Measurements from ENCODE around the gene GAL3ST3. TPM values are rescaled to one million over a fixed set of nuclear protein-coding genes. Genes with fewer than 3 reads are reported as not detected.

GAL3ST3 gene
- total and polyA plus RNA-seq, 2 donors (not counting 1 experiment from before 2014, with no cell fraction given): not detected

- Histone ChIP-seq H4K20me1 (ENCODE audit: control insufficient read depth, insufficient read depth, low read length, poor library complexity, severe bottlenecking) (no peaks in the 10 kb centered on the region), H3K79me2 (ENCODE audit: control insufficient read depth, insufficient read depth, low read length) (no peaks in the 10 kb centered on the region), H3K27me3 (replicated peaks in 1 of 4; ENCODE audit: control extremely low read depth in 1 of 4, control insufficient read depth in 3 of 4, insufficient read depth in 4 of 4, low read length in 3 of 4) (peaks cover 0 to 8% (median 2%) of the 10 kb centered on the region in 4 experiments), H3K27ac (ENCODE audit: low read length in 2 of 2) (no peak overlapping the region), H3K9ac (ENCODE audit: low read length) (no peak overlapping the region), H3K9me3 (ENCODE audit: control extremely low read depth in 1 of 3, control insufficient read depth in 2 of 3, insufficient read depth in 1 of 3, low read length in 2 of 3) (peaks cover 0 to 10% (median 0%) of the 10 kb centered on the region in 3 donors), H2AFZ (ENCODE audit: insufficient read depth, low read depth, low read length, poor library complexity, severe bottlenecking) (no peak overlapping the region), H3K36me3 (replicated peaks in 1 of 2; ENCODE audit: control extremely low read depth in 1 of 2, control insufficient read depth in 1 of 2, extremely low read depth in 1 of 2, insufficient read depth in 2 of 2, low read length in 1 of 2) (no peaks in the 10 kb centered on the region), H3K4me3 (ENCODE audit: control extremely low read depth in 1 of 5, extremely low read depth in 1 of 5, insufficient read depth in 1 of 5, low read depth in 2 of 5, low read length in 4 of 5) (no peak overlapping the region), H3K4me2 (replicated peaks; ENCODE audit: low read depth, low read length, poor library complexity, severe bottlenecking) (no peak overlapping the region), H3K4me1 (ENCODE audit: control insufficient read depth in 2 of 2, insufficient read depth in 2 of 2, low read length in 2 of 2) (no peaks in the 10 kb centered on the region)
- intact Hi-C loops (cut with micrococcal nuclease): no loop called here
- POLR2A ChIA-PET: interaction anchor here (0.6 to 0.7 kb wide), 2 partner anchors 27 to 155 kb away, joined by 3 read pairs; no protein-coding TSS in a partner anchor
- TF ChIP-seq EZH2 (IDR thresholded peaks at IDR 0.05; ENCODE audit: borderline replicate concordance, insufficient read depth, low read depth, low read length, poor library complexity, severe bottlenecking): no peak
- TF ChIP-seq, protein P1, sequence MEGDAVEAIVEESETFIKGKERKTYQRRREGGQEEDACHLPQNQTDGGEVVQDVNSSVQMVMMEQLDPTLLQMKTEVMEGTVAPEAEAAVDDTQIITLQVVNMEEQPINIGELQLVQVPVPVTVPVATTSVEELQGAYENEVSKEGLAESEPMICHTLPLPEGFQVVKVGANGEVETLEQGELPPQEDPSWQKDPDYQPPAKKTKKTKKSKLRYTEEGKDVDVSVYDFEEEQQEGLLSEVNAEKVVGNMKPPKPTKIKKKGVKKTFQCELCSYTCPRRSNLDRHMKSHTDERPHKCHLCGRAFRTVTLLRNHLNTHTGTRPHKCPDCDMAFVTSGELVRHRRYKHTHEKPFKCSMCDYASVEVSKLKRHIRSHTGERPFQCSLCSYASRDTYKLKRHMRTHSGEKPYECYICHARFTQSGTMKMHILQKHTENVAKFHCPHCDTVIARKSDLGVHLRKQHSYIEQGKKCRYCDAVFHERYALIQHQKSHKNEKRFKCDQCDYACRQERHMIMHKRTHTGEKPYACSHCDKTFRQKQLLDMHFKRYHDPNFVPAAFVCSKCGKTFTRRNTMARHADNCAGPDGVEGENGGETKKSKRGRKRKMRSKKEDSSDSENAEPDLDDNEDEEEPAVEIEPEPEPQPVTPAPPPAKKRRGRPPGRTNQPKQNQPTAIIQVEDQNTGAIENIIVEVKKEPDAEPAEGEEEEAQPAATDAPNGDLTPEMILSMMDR (IDR thresholded peaks at IDR 0.05): no peak
- no peak for ATAC-seq (ENCODE audit: low read depth)
- peaks cover 16% of the 10 kb centered on the region for H3K27me3 Mint-ChIP-seq
- no peaks in the 10 kb centered on the region for H3K4me1 Mint-ChIP-seq
- H3K9me3 Mint-ChIP-seq (ENCODE audit: insufficient read depth): no peaks in the 10 kb centered on the region
- H3K27ac Mint-ChIP-seq: no peak overlapping the region
- 97% methylated on average over 5 of the region's 9 CpGs for WGBS (ENCODE audit: insufficient coverage)
- no peak for DNase-seq
- H3K4me3 Mint-ChIP-seq: no peak overlapping the region
- CTCF ChIA-PET: interaction anchor here (2.2 kb wide), 1 partner anchor 9 kb away, joined by 12 read pairs; no protein-coding TSS in a partner anchor
These were observed 13.2 kb downstream of the GAL3ST3 start for GRCh38 chr11:66035653-66036333.
